GM19468 (cell line): ENCODE data around the gene PKP4.
"Not testable (repeated sequence)": the region's sequence is repeated elsewhere in the genome, so short reads cannot be mapped to it uniquely, and the experiment has no call there.

Experiments used
- ATAC-seq: cut with Tn5 transposase; IDR thresholded peaks from one replicate; pipeline ENCODE4 v1.9.1; 2021; ENCODE audit warnings: mild to moderate bottlenecking, moderate library complexity, moderate number of reproducible peaks; ENCODE audit not compliant: unreplicated experiment; ENCODE audit errors: extremely low read depth

PKP4 gene

DNA sequence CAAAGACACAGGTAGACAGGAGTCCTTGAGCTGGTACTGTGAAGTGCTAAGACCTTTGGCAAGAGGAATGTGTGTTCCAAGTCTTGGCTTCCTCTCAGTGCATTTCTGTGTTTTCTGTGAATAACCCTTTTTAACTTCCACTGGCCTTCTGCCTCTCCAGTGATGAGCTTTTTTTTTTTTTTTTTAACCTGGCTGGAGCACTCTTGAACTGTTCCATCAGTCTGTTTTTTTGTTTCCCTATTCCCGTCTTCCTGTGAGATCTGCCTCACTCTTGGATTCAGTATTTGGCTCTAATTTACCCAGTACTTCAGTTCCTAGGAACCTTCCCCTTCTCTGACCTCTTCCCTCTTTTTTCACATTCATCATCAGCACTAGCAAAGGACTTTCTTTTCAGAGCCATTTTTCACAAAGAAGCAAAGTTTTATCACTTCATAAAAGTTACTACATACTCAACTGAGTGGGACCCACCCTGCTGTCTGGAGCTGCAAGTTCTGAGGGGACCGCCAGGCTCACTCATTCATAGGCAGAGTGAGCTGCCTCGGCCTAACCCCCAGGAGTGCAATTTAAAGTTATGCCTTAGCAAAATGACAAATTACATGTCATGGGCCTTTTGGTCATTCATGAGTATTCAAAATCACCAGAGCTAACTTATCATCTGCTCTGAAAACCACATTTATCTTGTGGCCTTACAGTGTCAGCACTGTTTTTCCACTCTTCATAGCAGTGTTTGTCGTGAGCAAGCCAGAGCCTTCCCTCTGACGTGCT, 211.4 kb downstream of the PKP4 start:
- ATAC-seq: no peak

DNA sequence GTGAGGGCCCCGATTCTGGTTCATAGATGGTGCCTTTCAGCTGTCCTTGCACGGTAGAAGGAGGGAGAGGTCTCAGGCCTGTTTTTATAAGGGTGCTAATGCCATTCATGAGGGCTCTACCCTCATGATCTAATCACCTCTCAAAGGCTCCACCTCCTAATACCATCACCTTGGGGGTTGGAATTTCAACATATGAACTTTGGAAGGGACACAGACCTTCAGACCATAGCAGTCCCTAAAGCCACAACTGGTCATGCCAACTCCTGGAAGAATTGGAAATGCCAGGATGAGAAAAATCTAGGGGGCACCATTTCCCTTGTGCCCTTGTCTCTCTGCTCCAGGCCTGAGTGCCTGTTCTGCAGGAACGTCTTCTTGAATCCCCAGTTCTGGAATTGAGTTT, 213.5 kb downstream of the PKP4 start:
- no peak for ATAC-seq

DNA sequence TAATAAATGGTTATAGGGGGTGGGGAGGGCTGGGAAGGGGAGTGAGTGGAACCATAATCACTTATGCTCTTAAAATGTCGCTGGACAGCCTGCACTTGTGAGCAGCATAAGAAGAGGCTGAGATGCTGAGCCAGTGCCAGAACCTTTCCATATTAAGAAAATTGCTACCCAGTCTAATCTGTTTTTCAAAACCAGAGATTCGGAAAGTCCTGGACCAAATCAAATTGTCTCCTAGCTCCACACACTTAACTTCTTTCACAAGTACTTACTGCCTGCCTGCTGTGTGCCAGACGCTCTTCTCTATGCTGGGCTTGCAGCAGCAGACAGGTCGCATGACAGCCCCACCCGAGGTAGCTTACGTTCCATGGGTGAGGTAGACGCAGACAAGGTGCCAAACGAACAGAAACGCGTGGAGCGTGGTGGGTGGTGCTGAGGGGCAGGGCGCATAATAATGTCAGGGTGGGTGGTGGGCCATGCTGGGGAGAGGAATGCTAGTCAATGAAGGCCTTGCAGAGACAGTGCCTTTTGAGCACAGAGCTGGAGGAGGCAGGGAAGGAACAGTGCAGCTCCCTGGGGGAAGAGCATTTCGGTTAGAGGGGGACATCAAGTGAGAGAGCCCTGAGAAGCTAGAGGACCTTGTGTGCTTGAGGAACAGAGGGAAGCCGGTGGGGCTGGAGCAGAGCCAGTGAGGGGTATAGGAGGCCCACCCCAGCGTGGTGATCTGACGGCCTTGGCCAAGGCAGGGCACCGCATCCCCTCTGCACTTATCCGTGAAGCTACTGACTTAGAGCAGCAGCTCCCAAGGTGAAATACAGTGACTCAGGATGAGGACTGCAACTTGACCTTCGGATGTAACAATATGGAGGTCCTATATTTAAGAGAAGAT, 214.9 kb downstream of the PKP4 start:
- ATAC-seq: no peak

DNA sequence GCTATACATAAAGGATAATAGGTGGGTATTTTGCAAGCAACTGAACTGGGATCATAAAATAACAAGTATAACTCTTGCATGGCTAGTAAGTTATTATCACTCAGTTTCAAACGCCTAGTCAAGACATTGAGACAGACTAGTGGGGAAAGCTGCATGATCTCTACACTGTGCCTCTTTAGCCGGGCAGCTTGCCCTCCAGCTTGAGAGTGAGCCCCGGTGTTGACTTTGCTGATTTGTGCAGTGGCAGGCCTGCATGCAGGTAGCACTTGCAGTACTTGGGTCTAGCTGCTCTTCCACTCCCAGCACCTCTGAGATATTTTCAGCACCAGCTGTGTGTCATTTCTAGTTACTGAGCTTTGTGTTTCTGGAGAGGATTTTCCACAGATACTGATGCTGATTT, 219.5 kb downstream of the PKP4 start:
- no peak for ATAC-seq

DNA sequence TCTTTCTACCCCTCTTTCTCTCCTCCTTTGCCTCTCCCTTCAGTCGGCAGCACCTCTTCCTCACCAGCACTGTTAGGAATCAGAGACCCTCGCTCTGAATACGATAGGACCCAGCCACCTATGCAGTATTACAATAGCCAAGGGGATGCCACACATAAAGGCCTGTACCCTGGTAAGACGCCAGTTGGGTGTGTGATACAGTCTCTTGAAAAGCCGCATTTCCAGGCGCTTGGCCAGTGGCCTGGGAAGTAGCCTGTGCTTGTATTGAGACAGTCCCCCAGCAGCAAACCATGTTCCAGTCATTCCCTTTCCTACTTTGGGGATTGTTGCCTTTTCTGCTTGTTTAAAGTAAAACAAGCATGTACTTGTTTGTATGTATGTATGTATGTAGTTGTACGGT, 219.9 kb downstream of the PKP4 start:
- no peak for ATAC-seq

DNA sequence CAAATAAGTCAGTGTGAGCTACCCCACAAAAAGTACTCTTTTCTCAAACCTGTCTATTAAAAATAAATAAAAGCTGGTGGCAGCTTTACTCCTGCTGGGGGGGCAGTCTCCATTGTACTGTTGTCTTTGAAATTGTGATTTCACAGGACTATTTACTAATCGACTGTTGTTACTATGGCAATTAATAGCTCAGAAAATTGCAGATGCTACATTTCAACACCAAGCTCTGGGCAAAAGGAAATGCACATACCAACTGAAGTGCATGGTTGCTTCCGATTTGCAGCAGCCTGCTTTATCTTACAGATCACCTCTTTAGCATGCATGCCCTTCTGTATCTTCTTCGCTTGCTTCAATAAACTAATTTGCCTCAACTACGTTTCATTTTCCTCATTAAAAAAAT, 220.8 kb downstream of the PKP4 start:
- no peak for ATAC-seq

DNA sequence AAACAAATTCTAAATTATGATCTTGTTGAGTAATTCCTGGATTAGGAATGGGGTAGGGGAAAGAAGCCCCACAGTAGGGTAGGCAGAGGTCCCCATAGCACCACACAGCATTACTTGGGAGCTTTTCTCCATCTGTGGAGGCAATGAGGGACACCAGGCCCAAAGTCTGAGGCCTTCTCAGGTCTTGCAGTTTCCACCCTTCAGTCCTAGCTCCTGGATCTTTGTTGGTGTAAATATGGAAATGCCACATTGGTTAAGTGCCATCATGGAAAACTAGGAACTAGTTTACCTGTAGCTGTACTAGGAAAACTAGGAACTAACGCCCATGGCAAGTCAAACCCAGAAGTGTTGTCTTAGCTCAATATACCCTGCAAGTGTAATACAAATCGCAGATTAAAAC, 225.1 kb downstream of the PKP4 start:
- no peak for ATAC-seq

DNA sequence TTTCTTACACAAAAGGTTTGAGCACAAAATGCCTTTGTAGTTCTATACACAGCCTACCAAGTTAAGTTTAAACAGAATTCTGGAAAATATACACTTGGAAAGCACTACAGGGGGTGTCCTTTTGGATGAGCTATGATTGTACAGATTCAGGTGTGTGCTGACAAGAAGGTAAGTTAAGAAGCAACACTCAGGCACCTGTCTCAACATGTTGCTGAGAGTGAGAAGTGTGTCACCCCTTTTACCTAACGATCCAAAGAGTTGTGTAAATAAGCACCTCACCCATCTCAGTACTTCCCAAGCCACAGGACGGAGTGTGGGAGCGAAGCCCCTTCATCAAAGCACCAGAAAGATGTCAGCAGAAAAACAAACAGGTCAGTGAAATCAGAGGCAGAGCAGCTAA, 228.9 kb downstream of the PKP4 start:
- ATAC-seq: no peak

DNA sequence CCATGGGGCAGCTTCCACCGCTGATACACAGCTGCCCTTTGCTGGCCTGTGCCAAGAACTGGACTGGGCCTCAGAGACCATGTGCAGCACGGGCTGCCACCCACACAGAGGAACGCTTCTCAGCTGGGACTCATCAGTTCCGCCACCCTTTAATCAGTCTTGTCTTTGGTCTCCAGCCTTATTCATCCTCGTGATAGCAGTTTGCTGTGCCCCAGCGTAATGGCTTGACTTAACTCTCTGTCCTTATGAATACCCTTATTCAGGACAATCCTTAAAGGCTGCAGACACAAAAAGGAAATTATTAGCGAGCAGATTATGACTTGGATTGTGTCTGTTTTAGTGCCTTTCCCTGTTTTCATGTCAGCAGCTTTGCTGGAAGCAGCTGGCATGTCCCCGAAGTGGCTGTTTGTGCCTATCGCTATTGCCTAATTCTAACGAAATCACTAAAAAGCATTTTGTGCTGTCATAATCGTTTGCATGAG, 229.5 kb downstream of the PKP4 start:
- no peak for ATAC-seq

DNA sequence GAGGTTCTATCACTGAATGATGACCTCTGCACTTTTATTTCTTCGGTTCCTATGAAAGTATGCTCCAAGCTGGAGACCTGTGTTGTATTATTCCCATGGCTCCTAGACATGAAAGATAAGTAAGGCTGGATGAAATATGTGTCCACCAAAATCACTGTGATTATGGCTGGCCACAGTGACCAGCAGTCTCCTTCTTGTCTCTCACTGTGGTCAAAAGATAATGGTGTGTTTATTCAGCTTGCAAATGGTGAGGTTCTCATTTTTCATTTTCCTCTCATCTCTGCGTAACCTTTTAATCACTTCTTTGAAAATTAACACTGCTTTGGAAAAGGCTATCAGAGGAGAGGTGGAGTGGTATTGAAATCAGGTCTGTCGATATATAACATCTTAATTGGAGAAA, 230.6 kb downstream of the PKP4 start:
- ATAC-seq: no peak

DNA sequence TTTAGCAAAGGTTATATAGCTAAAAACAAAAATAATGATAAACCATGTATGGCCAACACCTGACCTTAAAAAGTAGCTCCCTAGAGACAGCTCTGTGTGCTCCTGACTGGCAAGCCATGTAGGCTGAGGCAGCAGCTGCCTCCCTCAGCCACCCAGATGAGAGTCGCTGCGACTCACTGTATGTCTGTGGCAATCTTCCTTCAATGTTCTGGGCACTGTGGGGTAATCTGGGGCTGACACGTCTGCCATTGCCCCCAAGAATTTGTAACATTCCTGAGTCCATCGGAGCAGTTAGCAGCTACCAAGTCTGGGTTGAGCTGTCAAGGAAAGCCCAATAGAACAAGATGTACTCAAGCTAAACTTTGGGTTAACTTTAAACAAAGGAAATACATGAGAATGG, 232.0 kb downstream of the PKP4 start:
- ATAC-seq: no peak

DNA sequence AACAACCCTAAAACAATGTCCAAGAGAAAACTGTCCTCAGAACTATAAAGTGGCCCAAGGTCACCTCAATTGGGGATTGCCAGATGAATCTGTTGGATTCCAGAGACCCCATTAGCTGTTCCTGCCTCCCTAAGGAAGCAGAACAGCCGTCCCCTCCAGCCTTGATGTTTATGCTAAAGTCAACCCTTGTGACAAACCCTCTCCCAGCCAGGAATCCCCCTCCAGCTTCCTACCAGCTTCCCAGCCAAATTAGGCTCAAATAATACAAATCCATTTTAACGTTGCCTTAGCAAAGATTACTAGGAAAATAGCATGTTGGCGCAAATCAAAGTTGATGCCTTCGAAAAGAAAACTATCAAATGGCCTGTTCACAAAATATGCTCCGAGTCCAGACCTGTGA, 232.6 kb downstream of the PKP4 start:
- ATAC-seq: no peak

DNA sequence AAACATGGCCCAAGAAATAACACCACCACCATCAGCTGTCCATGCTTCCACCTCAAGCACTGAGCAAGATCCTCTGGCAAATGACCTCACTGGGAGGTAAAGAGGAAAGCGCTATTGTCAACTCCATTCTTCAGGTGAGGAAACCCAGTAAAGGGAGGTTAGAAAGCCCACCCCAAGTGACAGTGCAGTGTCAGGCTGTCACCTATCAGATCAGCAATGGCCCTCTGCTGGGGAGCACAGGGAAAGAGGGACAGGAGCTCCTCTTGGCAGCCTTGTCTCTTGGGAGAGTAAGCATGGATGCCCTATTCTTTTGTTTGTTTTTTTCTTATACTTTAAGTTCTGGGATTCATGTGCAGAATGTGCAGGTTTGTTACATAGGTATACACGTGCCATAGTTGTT, 234.1 kb downstream of the PKP4 start:
- ATAC-seq: no peak

DNA sequence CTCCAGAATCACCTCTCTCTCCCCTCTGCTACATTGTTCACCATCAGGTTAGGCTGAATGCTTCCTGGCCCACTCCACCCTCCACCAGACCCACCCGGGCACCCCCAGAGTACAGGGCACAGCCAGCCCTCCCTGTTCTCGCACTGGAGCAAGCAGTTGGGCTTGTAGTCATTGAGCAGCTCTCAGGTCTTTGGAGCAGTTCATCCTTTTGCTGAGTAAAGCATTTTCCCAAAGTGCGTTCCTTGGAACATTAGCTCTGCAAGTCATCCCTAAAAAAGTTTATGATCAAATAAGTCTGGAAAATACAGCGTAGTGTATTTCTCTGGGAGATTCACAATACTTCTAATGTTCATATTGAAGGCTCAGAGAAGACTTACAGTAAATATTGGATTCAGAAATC, 234.9 kb downstream of the PKP4 start:
- no peak for ATAC-seq

DNA sequence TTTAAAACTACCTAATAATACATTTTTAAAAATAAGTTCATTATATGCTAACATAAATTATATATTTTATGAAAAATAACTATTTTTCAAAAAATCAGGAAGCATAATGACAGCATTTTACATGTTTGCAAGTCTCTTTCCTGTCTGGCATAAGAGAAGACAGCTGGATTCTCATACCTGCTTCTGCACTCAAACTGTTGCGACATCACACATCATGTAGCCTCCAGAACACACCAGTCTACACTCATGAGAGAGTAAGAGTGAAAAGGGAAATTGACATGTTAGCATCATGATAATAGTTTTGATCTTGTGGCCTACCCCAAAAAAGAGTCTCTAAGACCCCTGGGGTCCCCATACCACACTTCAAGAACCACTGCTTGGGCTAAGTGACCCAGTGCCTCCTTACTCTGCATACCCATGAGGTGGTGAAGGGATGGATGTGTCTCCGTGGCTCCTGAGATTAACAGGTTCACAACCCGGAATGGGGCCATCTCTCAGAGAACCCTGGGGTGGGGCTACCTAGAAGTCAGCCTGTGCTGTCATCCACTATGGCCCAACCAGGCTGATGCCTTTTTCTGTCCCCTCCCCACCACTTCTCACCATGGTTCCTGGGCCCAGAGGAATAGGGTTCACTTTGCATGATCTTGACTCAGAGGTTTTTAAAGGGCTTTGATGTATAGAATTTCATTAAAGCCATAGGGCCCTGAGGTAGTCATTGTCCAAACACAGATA, 235.8 kb downstream of the PKP4 start:
- no peak for ATAC-seq

DNA sequence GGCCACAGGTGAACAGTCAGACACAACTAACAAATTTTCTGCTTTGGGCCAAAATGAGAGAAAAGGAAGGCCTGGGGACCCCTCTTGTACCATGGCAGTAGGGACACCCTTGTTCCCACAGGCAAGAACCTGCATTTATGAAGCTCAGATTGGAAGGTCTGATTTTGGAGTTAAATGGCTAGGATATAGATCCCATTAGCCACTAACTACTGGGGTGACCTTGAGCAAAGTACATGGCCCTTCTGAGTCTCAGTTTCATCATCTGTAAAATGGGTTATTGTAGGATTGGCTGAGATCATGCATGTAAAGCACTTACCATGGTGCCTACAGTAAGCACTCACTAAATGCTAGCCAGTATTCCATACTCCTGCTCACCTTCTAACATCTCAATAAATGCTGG, 236.7 kb downstream of the PKP4 start:
- no peak for ATAC-seq

DNA sequence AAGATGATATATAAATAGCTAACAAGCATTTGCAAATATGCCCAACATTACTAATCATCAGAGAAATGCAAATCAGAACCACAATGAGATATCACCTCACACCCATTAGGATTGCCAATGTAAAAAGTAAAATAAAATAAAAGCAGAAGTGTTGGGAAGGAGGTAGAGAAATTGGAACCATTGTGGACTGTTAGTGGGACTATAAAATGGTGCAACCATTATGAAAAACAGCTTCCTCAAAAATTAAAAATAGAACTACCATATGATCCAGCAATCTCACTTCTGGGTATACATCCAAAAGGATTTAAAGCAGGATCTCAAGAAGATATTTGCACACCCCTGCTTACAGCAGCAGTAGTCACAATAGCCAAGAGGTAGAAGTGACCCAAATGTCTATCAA, 238.6 kb downstream of the PKP4 start:
- ATAC-seq: no peak

DNA sequence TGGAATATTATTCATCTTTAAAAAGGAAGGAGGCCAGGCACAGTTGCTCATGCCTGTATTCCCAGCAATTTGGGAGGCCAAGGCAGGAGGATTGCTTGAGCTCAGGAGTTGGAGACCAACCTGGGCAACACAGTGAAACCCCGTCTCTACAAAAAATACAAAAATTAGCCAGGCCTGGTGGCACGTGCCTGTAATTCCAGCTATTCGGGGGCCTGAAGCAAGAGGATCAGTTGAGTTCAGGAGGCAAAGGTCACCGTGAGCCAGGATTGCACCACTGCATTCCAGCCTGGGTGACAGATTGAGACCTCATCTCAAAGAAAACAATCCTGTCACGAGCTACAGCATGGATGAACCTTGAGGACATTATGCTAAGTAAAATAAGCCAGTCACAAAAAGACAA, 239.0 kb downstream of the PKP4 start:
- ATAC-seq: not testable (repeated sequence)

DNA sequence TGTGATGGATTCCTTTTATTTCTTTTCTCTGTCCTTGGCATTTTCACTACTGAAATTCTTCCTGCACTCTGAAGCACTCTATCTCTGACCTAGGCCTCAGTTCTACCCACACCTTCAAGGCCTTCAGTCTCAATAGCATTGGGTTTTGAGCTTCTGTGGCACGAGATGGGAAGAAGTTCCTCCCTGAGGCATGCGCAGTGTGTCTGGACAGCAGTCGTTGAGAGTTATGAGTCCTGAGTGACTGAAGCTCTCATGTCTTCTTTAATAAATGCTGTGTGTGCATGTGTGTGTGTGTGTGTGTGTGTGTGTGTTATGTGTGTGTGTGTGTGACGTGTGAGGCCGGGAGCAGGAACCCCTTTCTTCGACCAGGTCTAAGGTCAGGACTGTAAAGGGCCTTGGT, 242.6 kb downstream of the PKP4 start:
- ATAC-seq: no peak

DNA sequence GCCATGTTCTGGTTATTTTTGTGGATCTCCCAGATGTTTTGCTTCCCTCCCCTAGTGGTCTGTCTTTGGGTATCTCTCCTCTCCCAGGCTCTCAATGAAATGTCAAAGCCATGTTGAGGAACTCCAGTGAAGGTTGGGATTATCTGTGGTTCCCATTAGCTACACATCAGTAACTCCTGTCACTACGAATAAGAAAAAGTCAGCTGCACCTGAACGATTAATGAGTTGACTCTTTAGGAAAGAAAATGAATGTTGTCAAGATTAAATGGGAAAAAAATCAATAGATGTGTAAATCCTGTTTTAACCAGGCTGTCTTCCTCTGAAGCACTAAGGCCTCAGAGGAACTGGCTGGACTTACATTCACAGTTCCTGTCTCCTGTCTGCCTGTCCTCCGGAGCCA, 244.3 kb downstream of the PKP4 start:
- ATAC-seq: no peak

DNA sequence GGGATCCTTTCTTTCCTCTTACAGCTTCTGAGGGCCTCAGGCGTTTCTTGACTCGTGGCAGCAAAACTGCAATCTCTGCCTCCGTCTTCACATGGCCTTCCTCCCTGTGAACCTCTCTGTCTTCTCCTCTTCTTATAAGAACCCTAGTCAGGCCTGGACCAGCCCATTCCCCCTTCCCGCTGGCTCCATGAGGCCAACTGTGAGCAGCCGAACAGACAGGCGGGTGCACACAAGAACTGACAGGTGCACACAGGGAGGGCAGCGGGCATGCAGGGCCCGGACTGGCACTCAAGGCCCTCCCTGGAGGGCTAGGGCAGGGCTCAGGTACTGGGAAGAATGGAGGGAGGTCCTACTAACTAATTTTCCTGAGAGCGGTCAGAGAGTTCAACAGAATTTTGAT, 246.0 kb downstream of the PKP4 start:
- no peak for ATAC-seq
